ENCODE results near the gene MLLT3.

- TF ChIP-seq, protein P1, sequence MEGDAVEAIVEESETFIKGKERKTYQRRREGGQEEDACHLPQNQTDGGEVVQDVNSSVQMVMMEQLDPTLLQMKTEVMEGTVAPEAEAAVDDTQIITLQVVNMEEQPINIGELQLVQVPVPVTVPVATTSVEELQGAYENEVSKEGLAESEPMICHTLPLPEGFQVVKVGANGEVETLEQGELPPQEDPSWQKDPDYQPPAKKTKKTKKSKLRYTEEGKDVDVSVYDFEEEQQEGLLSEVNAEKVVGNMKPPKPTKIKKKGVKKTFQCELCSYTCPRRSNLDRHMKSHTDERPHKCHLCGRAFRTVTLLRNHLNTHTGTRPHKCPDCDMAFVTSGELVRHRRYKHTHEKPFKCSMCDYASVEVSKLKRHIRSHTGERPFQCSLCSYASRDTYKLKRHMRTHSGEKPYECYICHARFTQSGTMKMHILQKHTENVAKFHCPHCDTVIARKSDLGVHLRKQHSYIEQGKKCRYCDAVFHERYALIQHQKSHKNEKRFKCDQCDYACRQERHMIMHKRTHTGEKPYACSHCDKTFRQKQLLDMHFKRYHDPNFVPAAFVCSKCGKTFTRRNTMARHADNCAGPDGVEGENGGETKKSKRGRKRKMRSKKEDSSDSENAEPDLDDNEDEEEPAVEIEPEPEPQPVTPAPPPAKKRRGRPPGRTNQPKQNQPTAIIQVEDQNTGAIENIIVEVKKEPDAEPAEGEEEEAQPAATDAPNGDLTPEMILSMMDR (IDR thresholded peaks at IDR 0.05): no peak
- no peak for TF ChIP-seq POLR2A (IDR thresholded peaks at IDR 0.05)
These were observed 316.8 kb downstream of the MLLT3 start for GRCh38 chr9:20305452-20305851.

Measured in Peyer's patch (tissue), 4 donors.